ENCODE results near the gene TRIML1. TPM values are rescaled to one million over a fixed set of nuclear protein-coding genes. Genes with fewer than 3 reads are reported as not detected.

Gene TRIML1
- total RNA-seq, 3 donors from 2014 or later = not detected

- ATAC-seq (no peak), DNase-seq (no peak)
- Histone ChIP-seq H3K36me3 (ENCODE audit: low read depth) (no peaks in the 10 kb centered on the region), H3K4me3 (no peak overlapping the region), H3K4me1 (ENCODE audit: low read depth) (no peaks in the 10 kb centered on the region), H3K9me3 (no peaks in the 10 kb centered on the region)
- intact Hi-C loops (cut with DNase I, micrococcal nuclease) = no loop called here
- no peak for TF ChIP-seq CTCF (IDR thresholded peaks at IDR 0.05)
Observed at GRCh38 chr4:188121530-188121929, 17.7 kb upstream of the TRIML1 start.

GRCh38 chr4:188127214-188127874 is 11.9 kb upstream of the TRIML1 start:
- no peak for TF ChIP-seq CTCF (IDR thresholded peaks at IDR 0.05)
- Histone ChIP-seq H3K9me3 (no peaks in the 10 kb centered on the region), H3K4me3 (no peak overlapping the region), H3K36me3 (ENCODE audit: low read depth) (no peaks in the 10 kb centered on the region), H3K4me1 (ENCODE audit: low read depth) (no peaks in the 10 kb centered on the region)
- no peak for DNase-seq
- ATAC-seq = no peak
- intact Hi-C loops (cut with DNase I, micrococcal nuclease) = no loop called here

GRCh38 chr4:188130355-188130754 is 8.9 kb upstream of the TRIML1 start:
- no peak for ATAC-seq
- no peak for DNase-seq
- H3K36me3 ChIP-seq (ENCODE audit: low read depth) = no peaks in the 10 kb centered on the region
- no peak for TF ChIP-seq CTCF (IDR thresholded peaks at IDR 0.05)
- intact Hi-C loops (cut with DNase I, micrococcal nuclease) = no loop called here
- no peak overlapping the region for H3K4me3 ChIP-seq
- no peaks in the 10 kb centered on the region for H3K9me3 ChIP-seq
- no peaks in the 10 kb centered on the region for H3K4me1 ChIP-seq (ENCODE audit: low read depth)

GRCh38 chr4:188132232-188132631 is 7.0 kb upstream of the TRIML1 start:
- no peak for TF ChIP-seq CTCF (IDR thresholded peaks at IDR 0.05)
- Histone ChIP-seq H3K4me1 (ENCODE audit: low read depth) (no peaks in the 10 kb centered on the region), H3K4me3 (no peak overlapping the region), H3K36me3 (ENCODE audit: low read depth) (no peaks in the 10 kb centered on the region), H3K9me3 (no peaks in the 10 kb centered on the region)
- ATAC-seq = no peak
- DNase-seq = no peak
- intact Hi-C loops (cut with DNase I, micrococcal nuclease) = no loop called here

GRCh38 chr4:188138227-188138626 is 1.0 kb upstream of the TRIML1 start:
- no peaks in the 10 kb centered on the region for H3K36me3 ChIP-seq (ENCODE audit: low read depth)
- no peaks in the 10 kb centered on the region for H3K4me1 ChIP-seq (ENCODE audit: low read depth)
- ATAC-seq (no peak), DNase-seq (no peak)
- TF ChIP-seq CTCF (IDR thresholded peaks at IDR 0.05) = no peak
- H3K9me3 ChIP-seq = no peaks in the 10 kb centered on the region
- no peak overlapping the region for H3K4me3 ChIP-seq
- intact Hi-C loops (cut with DNase I, micrococcal nuclease) = no loop called here

GRCh38 chr4:188139671-188140070 is 430 bp downstream of the TRIML1 start:
- DNase-seq = no peak
- ATAC-seq = no peak
- Histone ChIP-seq H3K4me1 (ENCODE audit: low read depth) (no peaks in the 10 kb centered on the region), H3K36me3 (ENCODE audit: low read depth) (no peaks in the 10 kb centered on the region), H3K9me3 (no peaks in the 10 kb centered on the region), H3K4me3 (no peak overlapping the region)
- intact Hi-C loops (cut with DNase I, micrococcal nuclease) = no loop called here
- TF ChIP-seq CTCF (IDR thresholded peaks at IDR 0.05) = no peak

Data from mucosa of descending colon (tissue), 3 donors.